Measurements from ENCODE around the gene SBK3. TPM values are rescaled to one million over a fixed set of nuclear protein-coding genes. Genes with fewer than 3 reads are reported as not detected.

Gene SBK3
- total and polyA plus RNA-seq, 8 donors, result 0.20 to 6.2 (median 0.56) TPM; not detected in 3

- TF ChIP-seq POLR2AphosphoS5 (IDR thresholded peaks at IDR 0.05) (peak in 1 of 3 donors; percentile 55), CTCF (IDR thresholded peaks at IDR 0.05) (peak in 6 of 7 experiments; percentile 85 to 99 (median 98)), EP300 (IDR thresholded peaks at IDR 0.05) (no peak)
- peak overlapping the region; percentile 49 to 88 (median 83) for H3K27ac ChIP-seq
- peaks cover 0 to 21% (median 10%) of the 10 kb centered on the region in 4 donors for H3K4me1 ChIP-seq
- peak overlapping the region; percentile 44 to 47 (median 46) for H3K4me3 ChIP-seq
- intact Hi-C loops (cut with DNase I; ENCODE audit: low total_unique reads), result loop anchor here (5.0 kb wide), 1 partner anchor 36 kb away; no protein-coding TSS in a partner anchor
- peaks cover 0 to 32% (median 12%) of the 10 kb centered on the region in 4 donors for H3K36me3 ChIP-seq
- no peaks in the 10 kb centered on the region for H3K9me3 ChIP-seq
- DNase-seq, result peak; percentile 96 to 97
- 10 to 15% (median 12%) methylated on average over 60 to 64 of the region's 64 CpGs for WGBS, 5 donors
- no peaks in the 10 kb centered on the region for H3K27me3 ChIP-seq
Measured at GRCh38 chr19:55503502-55504251, 41.7 kb downstream of the SBK3 start.

GRCh38 chr19:55503157-55503501 is 42.2 kb downstream of the SBK3 start:
- 75 to 87% (median 81%) methylated on average over 17 of the region's 17 CpGs for WGBS, 5 donors
- Histone ChIP-seq H3K36me3 (peaks cover 0 to 37% (median 13%) of the 10 kb centered on the region in 4 donors), H3K27me3 (no peaks in the 10 kb centered on the region), H3K4me1 (peaks cover 0 to 26% (median 10%) of the 10 kb centered on the region in 4 donors), H3K4me3 (peak overlapping the region; percentile 44 to 47 (median 46)), H3K27ac (no peak overlapping the region), H3K9me3 (no peaks in the 10 kb centered on the region)
- intact Hi-C loops (cut with DNase I; ENCODE audit: low total_unique reads), result loop anchor here (5.0 kb wide), 1 partner anchor 36 kb away; no protein-coding TSS in a partner anchor
- TF ChIP-seq CTCF (IDR thresholded peaks at IDR 0.05) (no peak), POLR2AphosphoS5 (IDR thresholded peaks at IDR 0.05) (no peak), POLR2A (IDR thresholded peaks at IDR 0.05) (no peak), EP300 (IDR thresholded peaks at IDR 0.05) (no peak)
- no peak for DNase-seq

DNA sequence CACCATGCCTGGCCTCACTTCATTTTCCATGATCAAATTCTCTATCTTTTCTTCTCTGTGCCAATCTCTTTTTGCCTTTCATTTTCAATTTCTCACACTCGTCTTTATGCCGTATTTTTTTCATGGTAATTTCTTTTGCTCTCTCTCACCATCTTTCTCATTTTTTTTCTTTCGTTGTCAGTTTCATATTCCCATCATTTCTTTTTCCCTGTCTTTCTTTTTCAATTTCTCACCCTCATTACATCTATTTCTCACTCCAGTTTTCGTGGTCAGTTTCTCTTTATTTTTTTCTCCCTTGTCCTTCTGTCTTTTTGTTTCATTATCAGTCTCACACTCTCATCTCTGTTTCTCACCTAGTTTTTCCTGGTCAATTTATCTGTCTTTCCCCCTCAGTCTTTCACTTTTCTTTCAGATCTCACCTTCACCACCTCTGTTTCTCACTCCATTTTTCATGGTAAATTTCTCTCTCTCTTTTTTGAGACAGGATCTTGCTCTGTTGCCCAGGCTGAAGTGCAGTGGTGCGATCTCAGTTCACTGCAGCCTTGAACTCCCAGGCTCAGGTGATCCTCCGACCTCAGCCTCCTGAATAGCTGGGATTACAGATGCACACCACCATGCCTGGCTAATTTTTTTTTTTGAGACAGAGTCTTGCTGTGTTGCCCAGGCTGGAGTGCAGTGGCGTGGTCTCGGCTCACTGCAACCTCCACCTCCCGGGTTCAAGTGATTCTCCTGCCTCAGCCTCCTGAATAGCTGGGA is 43.0 kb downstream of the SBK3 start:
- intact Hi-C loops (cut with DNase I; ENCODE audit: low total_unique reads), result loop anchor here (5.0 kb wide), 1 partner anchor 35 kb away; no protein-coding TSS in a partner anchor
- H3K4me3 ChIP-seq, result no peak overlapping the region
- WGBS, 5 donors, result 88 to 95% (median 91%) methylated on average over 9 of the region's 9 CpGs
- DNase-seq, result no peak
- peaks cover 0 to 39% (median 15%) of the 10 kb centered on the region in 4 donors for H3K36me3 ChIP-seq
- no peak overlapping the region for H3K27ac ChIP-seq
- no peaks in the 10 kb centered on the region for H3K9me3 ChIP-seq
- no peaks in the 10 kb centered on the region for H3K27me3 ChIP-seq
- TF ChIP-seq POLR2A (IDR thresholded peaks at IDR 0.05), result no peak
- no peak for TF ChIP-seq CTCF (IDR thresholded peaks at IDR 0.05)
- TF ChIP-seq EP300 (IDR thresholded peaks at IDR 0.05), result no peak
- no peak for TF ChIP-seq POLR2AphosphoS5 (IDR thresholded peaks at IDR 0.05)
- H3K4me1 ChIP-seq, result peaks cover 0 to 29% (median 10%) of the 10 kb centered on the region in 4 donors

DNA sequence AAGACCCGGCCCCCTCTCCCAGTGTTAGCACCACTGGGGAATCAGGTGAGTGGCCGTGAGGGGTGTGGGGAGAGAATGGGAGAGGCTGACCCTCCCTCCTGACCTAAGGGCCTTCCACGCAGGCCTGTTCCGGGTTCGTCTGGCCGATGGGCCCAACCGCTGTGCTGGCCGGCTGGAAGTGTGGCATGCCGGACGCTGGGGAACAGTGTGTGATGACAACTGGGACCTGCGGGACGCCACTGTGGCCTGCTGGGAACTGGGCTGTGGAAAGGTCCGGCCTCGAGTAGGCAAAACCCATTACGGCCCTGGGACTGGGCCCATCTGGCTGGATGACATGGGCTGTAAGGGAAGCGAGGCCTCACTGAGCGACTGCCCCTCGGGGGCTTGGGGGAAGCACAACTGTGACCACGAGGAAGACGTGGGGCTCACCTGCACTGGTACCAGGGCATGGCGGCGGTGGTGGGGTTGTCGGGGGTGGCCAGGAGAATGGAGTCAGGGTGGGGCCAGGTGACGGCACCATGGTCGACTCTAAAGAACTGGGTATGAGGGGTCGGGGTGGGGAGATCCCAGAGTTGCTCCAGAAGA is 44.9 kb downstream of the SBK3 start:
- intact Hi-C loops (cut with DNase I; ENCODE audit: low total_unique reads), result loop anchor here (5.0 kb wide), 1 partner anchor 33 kb away; no protein-coding TSS in a partner anchor
- TF ChIP-seq CTCF (IDR thresholded peaks at IDR 0.05) (no peak), EP300 (IDR thresholded peaks at IDR 0.05) (no peak), POLR2AphosphoS5 (IDR thresholded peaks at IDR 0.05) (no peak), POLR2A (IDR thresholded peaks at IDR 0.05) (no peak)
- no peaks in the 10 kb centered on the region for H3K27me3 ChIP-seq
- H3K27ac ChIP-seq, result no peak overlapping the region
- peaks cover 0 to 29% (median 10%) of the 10 kb centered on the region in 4 donors for H3K4me1 ChIP-seq
- H3K36me3 ChIP-seq, result peaks cover 0 to 39% (median 15%) of the 10 kb centered on the region in 4 donors
- H3K4me3 ChIP-seq, result no peak overlapping the region
- DNase-seq, result no peak
- H3K9me3 ChIP-seq, result no peaks in the 10 kb centered on the region
- WGBS, 5 donors, result 90 to 98% (median 96%) methylated on average over 12 to 26 of the region's 26 CpGs

All from stomach (tissue), 9 donors.